ENCODE data around the gene ATP13A1.

The ATP13A1 gene

GRCh38 chr19:19662344-19662743 is 1.1 kb downstream of the ATP13A1 start:
- DNase-seq = no peak

DNA sequence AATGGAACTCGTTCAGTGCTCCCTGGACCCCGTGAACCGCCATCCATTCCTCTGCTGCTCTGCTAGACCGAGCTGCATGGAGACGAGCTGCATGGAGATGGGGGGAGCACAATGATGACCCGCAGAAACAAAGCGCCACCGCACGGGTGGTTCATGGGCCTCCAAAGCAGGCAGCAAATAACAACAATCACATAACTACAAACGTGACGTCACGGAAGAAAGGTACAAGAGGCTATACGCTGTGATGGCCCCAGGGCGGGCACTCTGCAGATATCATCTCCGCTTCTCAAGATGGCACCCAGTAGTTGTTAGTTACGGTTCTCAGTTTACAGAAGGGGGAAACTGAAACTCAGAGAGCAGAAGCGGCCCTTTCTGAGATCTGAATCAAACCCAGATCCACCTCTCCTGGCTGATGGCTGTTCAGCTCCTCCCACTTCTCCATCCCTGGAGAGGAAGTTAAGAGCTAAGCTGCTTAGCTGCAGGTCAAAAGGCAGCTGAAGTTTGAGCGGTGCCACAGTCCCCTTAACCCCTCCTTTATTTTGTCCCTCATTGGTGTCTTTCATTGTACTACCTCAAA is 1.7 kb downstream of the ATP13A1 start:
- DNase-seq = no peak

DNA sequence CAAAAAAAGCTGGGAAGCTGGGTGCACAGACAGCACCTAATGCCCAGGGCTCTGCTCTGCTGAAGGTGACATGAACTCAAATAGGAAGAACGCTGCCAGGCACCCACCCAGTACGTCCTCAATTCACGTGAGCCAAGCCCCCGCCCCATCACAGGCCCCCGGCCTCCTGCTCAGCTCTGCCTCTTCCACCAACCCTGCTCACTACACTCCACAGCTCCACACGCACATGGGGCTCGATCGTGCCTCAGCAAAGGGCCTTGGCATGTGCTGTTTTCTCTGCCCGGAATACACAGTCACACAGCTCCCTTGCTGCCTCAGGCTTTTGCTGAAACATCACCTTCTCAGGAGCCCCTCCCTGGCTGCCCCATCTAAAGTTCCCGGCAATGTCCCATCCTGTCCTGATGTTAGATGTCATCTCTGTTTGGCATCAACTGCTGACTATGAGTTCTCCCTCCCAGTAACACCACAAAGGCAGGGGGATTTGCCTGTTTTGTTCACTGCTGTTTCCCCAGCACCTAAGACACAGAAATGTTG is 2.3 kb downstream of the ATP13A1 start:
- no peak for DNase-seq

GRCh38 chr19:19659646-19660245 is 3.7 kb downstream of the ATP13A1 start:
- no peak for DNase-seq

GRCh38 chr19:19657397-19657783 is 6.1 kb downstream of the ATP13A1 start:
- no peak for DNase-seq

DNA sequence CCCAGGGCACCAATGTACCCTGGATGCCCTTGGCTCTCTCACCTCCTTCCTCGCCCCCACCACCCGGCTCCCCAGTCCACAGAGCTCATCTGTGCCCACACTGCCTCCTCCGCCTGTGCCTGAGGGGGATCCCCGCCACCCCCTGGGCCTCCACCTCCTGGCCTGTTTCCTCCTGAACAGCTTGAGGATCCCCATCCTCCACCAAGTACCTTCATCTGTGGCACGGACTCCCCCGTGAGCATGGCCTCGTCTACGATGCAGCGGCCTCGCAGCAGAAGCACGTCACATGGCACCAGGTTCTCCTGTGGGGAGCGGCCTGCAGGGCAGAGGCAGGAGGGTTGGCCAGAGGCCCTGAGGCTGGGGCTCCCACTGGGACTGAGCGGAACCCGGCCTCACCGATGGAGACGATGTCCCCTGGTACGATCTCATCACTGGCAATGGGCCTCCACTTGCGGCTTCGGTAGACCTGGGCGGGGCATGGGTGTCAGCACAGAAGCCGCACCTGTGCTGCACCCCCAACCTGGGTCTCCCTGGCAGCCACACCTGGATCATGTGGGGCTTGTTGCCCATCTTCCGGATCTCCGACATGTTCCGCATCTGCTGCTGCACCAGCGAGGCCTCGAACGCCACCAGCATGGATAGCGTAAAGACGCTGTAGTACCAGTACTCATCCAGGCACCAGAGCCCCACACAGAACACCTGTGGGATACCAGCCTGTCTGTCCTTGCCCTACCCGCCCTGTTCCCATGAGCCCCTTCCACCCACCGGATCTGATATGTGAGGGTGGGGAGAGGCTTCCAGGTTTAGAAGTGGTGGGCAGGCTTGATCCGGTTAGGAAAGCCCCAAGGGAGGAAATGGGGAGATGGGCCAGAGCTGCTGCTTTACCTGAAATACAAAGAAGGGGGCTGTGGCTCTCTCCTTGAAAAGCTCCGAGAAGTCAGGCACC is 6.8 kb downstream of the ATP13A1 start:
- DNase-seq = no peak

DNA sequence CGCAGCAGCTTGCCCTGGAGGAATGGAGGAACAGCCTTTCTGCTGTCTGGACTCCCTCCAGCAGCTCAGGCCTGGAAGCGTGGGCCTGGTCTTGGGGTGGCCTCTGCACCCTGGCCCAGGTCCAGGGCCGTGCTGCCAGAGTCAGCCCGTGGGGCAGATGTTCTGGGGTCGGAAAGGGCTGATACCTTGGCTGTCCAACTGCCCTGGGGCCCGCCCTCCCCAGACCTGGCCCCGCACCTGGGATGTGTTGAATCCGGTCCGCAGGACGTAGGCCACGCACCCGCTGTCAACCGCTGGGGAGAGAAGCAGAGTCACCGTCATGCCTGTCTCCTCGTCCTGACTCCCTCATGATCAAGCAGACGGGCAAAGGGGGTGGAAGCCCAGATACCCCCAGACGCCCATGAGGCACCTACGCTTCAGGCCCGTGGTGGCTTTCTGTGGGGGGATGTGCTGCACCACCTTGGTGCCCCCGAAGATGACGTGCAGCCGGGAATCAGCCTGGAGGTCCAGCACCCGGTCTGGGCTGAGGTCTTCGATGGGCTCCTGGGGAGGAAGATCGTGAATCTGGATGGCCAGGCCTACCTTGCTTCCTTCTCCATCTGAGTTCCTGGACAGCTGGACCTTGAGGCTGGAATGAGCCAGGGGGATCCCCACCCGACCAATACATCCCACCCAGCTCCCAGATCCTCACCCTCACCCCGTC is 7.7 kb downstream of the ATP13A1 start:
- DNase-seq = no peak

- no peak for DNase-seq
Observed at GRCh38 chr19:19655051-19655594, 8.4 kb downstream of the ATP13A1 start.

- no peak for DNase-seq
Observed at GRCh38 chr19:19654441-19654840, 9.0 kb downstream of the ATP13A1 start.

DNA sequence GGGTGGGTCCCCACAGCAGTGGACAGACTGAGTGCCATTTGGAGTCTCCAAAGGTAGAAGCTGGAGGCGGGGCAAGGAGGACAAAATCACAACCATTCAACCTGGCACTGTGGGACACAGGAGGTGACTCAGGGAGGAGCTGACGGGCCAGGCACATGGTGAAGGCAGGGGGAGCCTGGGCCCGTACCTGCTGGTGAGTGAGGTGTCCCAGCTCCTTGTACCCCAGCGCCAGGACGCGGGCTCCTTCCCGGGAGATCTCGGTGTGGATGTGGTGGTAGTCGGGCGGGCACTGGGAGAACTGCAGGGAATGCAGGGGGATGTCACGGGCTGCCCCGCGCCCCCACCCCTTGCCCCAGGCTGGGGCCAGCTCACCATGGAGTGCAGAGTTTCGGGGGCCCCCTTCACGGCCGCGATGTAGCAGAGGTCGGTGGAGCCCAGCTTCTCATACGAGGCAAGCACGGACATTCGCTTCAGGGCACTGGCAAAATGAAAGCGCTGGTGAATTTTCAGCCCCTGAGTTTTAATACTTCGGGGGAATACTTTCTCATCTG is 9.8 kb downstream of the ATP13A1 start:
- no peak for DNase-seq

- no peak for DNase-seq
Observed at GRCh38 chr19:19652482-19653295, 10.8 kb downstream of the ATP13A1 start.

GRCh38 chr19:19651076-19651475 is 12.4 kb downstream of the ATP13A1 start:
- DNase-seq = no peak

DNA sequence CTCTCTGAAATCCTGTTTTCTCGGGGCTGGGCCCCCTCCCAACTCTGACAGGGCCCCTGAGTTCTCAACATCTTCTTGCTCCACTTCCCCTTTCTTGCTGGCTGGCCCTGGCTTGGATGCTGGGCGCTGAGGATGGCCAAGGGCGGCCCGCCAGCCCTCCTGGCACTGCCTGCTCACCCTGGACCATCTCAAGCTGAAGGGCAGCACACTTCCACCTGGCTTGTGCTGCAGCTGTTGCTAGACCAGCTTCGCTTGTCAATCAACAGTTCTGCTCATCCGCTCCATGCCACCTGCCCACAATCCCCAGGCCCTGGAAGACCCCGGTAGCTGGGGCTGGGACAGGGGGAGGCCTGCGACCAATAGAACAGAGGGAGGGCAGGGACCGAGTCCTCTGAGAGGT is 13.1 kb downstream of the ATP13A1 start:
- DNase-seq = no peak

DNA sequence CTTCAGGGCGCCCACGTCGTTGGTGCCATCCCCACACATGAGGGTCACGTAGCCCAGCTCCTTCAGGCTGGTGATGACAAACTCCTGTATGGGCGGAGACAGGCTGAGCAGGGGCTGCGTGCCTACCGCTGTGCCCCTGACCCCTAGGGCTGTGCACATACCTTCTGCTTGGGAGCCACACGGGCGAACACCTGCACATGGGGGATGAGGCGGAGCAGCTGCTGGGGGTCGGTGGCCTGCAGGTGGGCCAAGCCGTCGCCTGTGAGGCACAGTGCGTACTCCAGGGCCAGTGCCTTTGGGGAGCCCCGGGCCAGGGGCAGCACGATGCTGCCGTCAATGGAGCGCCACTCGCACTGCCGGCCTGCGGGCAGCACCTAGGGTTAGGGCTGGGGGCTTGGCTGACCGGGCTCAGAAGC is 13.9 kb downstream of the ATP13A1 start:
- DNase-seq = no peak

- DNase-seq = no peak
Observed at GRCh38 chr19:19649155-19649554, 14.3 kb downstream of the ATP13A1 start.

DNA sequence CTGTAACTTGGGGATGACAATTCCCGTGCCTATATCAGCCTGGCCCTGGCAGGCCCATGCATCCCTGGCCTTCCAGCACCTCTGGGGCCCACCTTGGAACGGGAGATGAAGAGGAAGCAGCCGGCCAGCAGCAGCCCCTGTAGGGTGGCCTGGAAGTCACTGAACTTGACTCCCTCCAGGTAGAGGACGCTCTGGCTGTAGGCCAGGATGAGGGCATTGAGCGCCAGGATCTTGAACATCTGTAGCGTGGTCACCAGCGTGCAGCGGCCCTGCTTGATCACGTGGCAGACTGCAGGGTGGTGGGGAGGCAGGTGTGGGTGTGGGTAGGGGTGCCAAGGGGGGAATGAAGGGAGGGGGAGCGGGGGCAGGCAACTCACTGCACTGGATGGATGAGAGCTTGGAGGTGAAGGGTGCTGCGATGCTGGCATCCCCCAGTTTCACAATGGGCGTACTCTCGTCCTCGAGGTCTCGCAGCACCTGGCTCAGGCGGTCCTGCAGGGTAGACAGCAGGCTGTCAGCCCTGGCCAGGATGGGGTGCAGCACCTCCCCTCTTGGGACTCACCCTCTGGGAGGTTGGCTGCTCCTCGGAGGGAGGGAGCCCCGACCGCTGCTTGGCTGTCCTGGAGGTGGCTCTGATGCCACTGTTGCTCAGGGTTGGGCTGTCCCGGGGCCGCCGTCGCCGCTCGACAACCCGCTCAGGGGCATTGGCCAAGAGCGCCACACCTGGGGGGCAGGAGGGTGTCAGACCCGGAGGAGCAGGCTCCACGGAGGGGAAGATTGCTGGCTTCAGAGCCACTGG is 16.2 kb downstream of the ATP13A1 start:
- no peak for DNase-seq

GRCh38 chr19:19645233-19645870 is 18.1 kb downstream of the ATP13A1 start:
- DNase-seq = no peak

DNA sequence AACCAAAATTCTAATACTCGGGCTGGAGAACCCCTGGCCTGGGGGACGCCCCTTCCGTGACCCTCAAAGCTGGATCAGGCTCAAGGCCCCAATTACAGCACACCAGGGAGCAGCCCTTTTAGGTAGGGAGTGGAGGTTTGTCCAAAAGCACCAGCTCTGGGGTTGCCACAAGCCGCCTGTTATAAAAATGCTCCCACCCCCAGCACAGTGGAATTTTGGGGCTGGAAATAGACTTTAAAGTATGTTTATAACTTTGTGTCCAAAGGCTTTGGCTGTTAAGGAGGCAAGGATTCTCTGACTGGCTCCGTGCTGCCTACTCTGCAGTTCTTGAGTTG is 19.5 kb downstream of the ATP13A1 start:
- DNase-seq = no peak

GRCh38 chr19:19643158-19644053 is 20.1 kb downstream of the ATP13A1 start, which contains the start of gene GMIP:
TSS of gene GMIP (minus strand) at chr19:19643657. CDS start at chr19:19643529, 128 bp downstream.
- peak; percentile 88 for DNase-seq

Data from right forelimb (tissue), 1 donor.